Epithelial cell of alveolus of lung (primary cell): ENCODE results near the gene MLLT3. TPM values are rescaled to one million over a fixed set of nuclear protein-coding genes. Genes with fewer than 3 reads are reported as not detected.

Experiments used
- total RNA-seq: library from RNA; depleted of rRNA; stranded (reverse); fragments of >200 nt; gene quantifications from 2 replicates; pipeline ENCODE4 v1.2.1, GENCODE V29; 2015

Gene MLLT3
- 13.3 and 29.1 TPM in 2 replicates for total RNA-seq

GRCh38 chr9:20622330-20623020 is at the start of gene MLLT3:
Gene MLLT3, minus strand, starts transcription at chr9:20622499.

Other genes starting within 250 kb of the MLLT3 start
- gene FOCAD, start 61.8 kb upstream of the MLLT3 start, total RNA-seq = 29.6 and 40.5 TPM in 2 replicates